Colonic mucosa (tissue), 4 donors: ENCODE data around the gene PPM1J. TPM values are rescaled to one million over a fixed set of nuclear protein-coding genes. Genes with fewer than 3 reads are reported as not detected.

Experiments used
- DNase-seq: peaks from one replicate; pipeline ENCODE4 v3.0.0-alpha.2; 2020
- H3K27ac ChIP-seq: fragments of 200-600 bp; one replicate; pipeline ENCODE4 v1.8.0; 2021
- H3K27me3 ChIP-seq: fragments of 200-600 bp; one replicate; pipeline ENCODE4 v1.8.0; 2021
- H3K36me3 ChIP-seq: fragments of 200-600 bp; one replicate; pipeline ENCODE4 v1.8.0; 2021
- H3K4me1 ChIP-seq: fragments of 200-600 bp; one replicate; pipeline ENCODE4 v1.8.0; 2021; ENCODE audit warnings: mild to moderate bottlenecking
- H3K4me3 ChIP-seq: fragments of 200-600 bp; one replicate; pipeline ENCODE4 v1.8.0; 2021
- H3K9ac ChIP-seq, 2 donors: one replicate each; pipeline ENCODE4 v1.7.0; 2013; ENCODE audit warnings: control low read depth in 2 of 2, low read depth in 2 of 2, low read length in 2 of 2
- H3K9me3 ChIP-seq: fragments of 200-600 bp; one replicate; pipeline ENCODE4 v1.8.0; 2021
- CTCF ChIP-seq: fragments of 200-600 bp; IDR thresholded peaks from one replicate; pipeline ENCODE4 v1.8.0; 2022; ENCODE audit warnings: antibody characterized with exemption, mild to moderate bottlenecking
- intact Hi-C: fragments of 100-400 bp; cut with DNase I; formaldehyde crosslinking; loops from one replicate; pipeline ENCODE4 v1.14.1; 2022
- total RNA-seq, 2 donors: library from RNA; stranded (reverse); fragmentation: NEBNext Ultra II Directional in 1 of 2; extraction: Animal tissue kit (Norgen Biotek cat#: 25700) in 1 of 2; gene quantifications; one replicate each; pipeline ENCODE4 v1.2.1, GENCODE V29; 2021
- donor health status: healthy.
- donor health status: DM: no; HTN: no; CAD: no.
- donor health status: DM: no; HTN: no; CAD: no.

The PPM1J gene
- total RNA-seq, 2 donors from 2014 or later: 0.80 to 1.0 TPM

GRCh38 chr1:112718691-112719418, 3.7 kb upstream of the PPM1J start:
- peaks cover 5% of the 10 kb centered on the region for H3K4me1 ChIP-seq
- no peaks in the 10 kb centered on the region for H3K36me3 ChIP-seq
- intact Hi-C loops: loop anchor here (5.0 kb wide), 3 partner anchors 158 to 958 kb away; partner anchors contain the start of gene LRIG2
- peak; percentile 75 for TF ChIP-seq CTCF
- H3K27me3 ChIP-seq: no peaks in the 10 kb centered on the region
- peak; percentile 81 for DNase-seq
- no peaks in the 10 kb centered on the region for H3K9me3 ChIP-seq
- peak overlapping the region in 1 of 2 donors; percentile 41 for H3K9ac ChIP-seq
- H3K27ac ChIP-seq: no peak overlapping the region
- no peak overlapping the region for H3K4me3 ChIP-seq

GRCh38 chr1:112717263-112717873, 2.2 kb upstream of the PPM1J start:
- H3K9ac ChIP-seq: no peak overlapping the region
- H3K27ac ChIP-seq: no peak overlapping the region
- H3K4me3 ChIP-seq: no peak overlapping the region
- H3K9me3 ChIP-seq: no peaks in the 10 kb centered on the region
- no peak for TF ChIP-seq CTCF
- intact Hi-C loops: loop anchor here (2.0 to 5.0 kb wide), 4 partner anchors 87 to 960 kb away; partner anchors contain the start of gene LRIG2
- no peaks in the 10 kb centered on the region for H3K36me3 ChIP-seq
- peaks cover 5% of the 10 kb centered on the region for H3K4me1 ChIP-seq
- DNase-seq: no peak
- no peaks in the 10 kb centered on the region for H3K27me3 ChIP-seq

- Histone ChIP-seq H3K9ac (peak overlapping the region in 1 of 2 donors; percentile 82), H3K4me3 (peak overlapping the region; percentile 81), H3K27me3 (no peaks in the 10 kb centered on the region), H3K27ac (peak overlapping the region; percentile 23), H3K9me3 (no peaks in the 10 kb centered on the region), H3K36me3 (no peaks in the 10 kb centered on the region), H3K4me1 (peaks cover 5% of the 10 kb centered on the region)
- intact Hi-C loops: loop anchor here (2.0 to 5.0 kb wide), 4 partner anchors 89 to 961 kb away; partner anchors contain the start of gene LRIG2
- peak; percentile 92 for DNase-seq
- peak; percentile 93 for TF ChIP-seq CTCF
Observed at GRCh38 chr1:112716133-112716720, 1.1 kb upstream of the PPM1J start.

GRCh38 chr1:112714313-112715263, 544 bp downstream of the PPM1J start:
- no peak for TF ChIP-seq CTCF
- H3K36me3 ChIP-seq: no peaks in the 10 kb centered on the region
- no peak overlapping the region for H3K27ac ChIP-seq
- peak overlapping the region; percentile 81 for H3K4me3 ChIP-seq
- H3K9me3 ChIP-seq: no peaks in the 10 kb centered on the region
- peaks cover 5% of the 10 kb centered on the region for H3K4me1 ChIP-seq
- intact Hi-C loops: loop anchor here (5.0 kb wide), 3 partner anchors 163 to 963 kb away; partner anchors contain the start of gene LRIG2
- peak overlapping the region; percentile 68 to 74 for H3K9ac ChIP-seq
- H3K27me3 ChIP-seq: no peaks in the 10 kb centered on the region
- peak; percentile 46 for DNase-seq
